HepG2 (cell line): ENCODE measurements around the gene SNPH.

Source experiments
- CTCF ChIP-seq: sonication (generic); formaldehyde crosslinking; IDR thresholded peaks from 2 replicates; pipeline ENCODE4 v1.5.0; 2020; ENCODE audit warnings: mild to moderate bottlenecking, missing genetic modification reagents, moderate library complexity
- HMG20B ChIP-seq: conservative IDR thresholded peaks from 2 replicates; pipeline ENCODE4 v1.6.1; 2016; ENCODE audit warnings: missing genetic modification reagents, missing compliant biosample characterization
- JUN ChIP-seq: sonication (generic); formaldehyde crosslinking; IDR thresholded peaks from 2 replicates; pipeline ENCODE4 v1.4.0; 2020; ENCODE audit warnings: mild to moderate bottlenecking, missing genetic modification reagents
- NFRKB ChIP-seq: fragments of 450-650 bp; IDR thresholded peaks from 2 replicates; pipeline ENCODE4 v1.6.1; 2017
- STAG1 ChIP-seq: sonication (generic); formaldehyde crosslinking; IDR thresholded peaks from 2 replicates; pipeline ENCODE4 v1.4.0; 2020; ENCODE audit warnings: missing genetic modification reagents
- TBL1XR1 ChIP-seq: fragments of 150-350 bp; IDR thresholded peaks from 2 replicates; pipeline ENCODE4 v1.6.1; 2014; ENCODE audit warnings: borderline replicate concordance, low read length; ENCODE audit not compliant: partially characterized antibody
- ZBTB33 ChIP-seq: sonication (generic); formaldehyde crosslinking; IDR thresholded peaks from 2 replicates; pipeline ENCODE4 v1.4.0; 2020; ENCODE audit warnings: missing genetic modification reagents
- ZHX1 ChIP-seq: sonication (generic); formaldehyde crosslinking; IDR thresholded peaks from 2 replicates; pipeline ENCODE4 v1.8.1; 2022; ENCODE audit warnings: low read depth, mild to moderate bottlenecking, missing genetic modification reagents
- ZSCAN31 ChIP-seq: sonication (generic); formaldehyde crosslinking; IDR thresholded peaks from 2 replicates; pipeline ENCODE4 v1.5.0; 2020; ENCODE audit warnings: low read depth, mild to moderate bottlenecking, missing genetic modification reagents

- TF ChIP-seq CTCF (CRISPR knock-in tag) (no peak), STAG1 (CRISPR knock-in tag) (no peak), JUN (no peak), TBL1XR1 (no peak), NFRKB (no peak), ZBTB33 (CRISPR knock-in tag) (no peak), HMG20B (CRISPR knock-in tag) (no peak), ZSCAN31 (CRISPR knock-in tag) (no peak), ZHX1 (CRISPR knock-in tag) (no peak)
Measured at GRCh38 chr20:1321654-1321939, 55.5 kb downstream of the SNPH start.
